GM23248 (cell line): ENCODE data around the gene TULP3. TPM values are rescaled to one million over a fixed set of nuclear protein-coding genes. Genes with fewer than 3 reads are reported as not detected.

Source experiments
- DNase-seq: peaks from one replicate; pipeline ENCODE4 v3.0.0-alpha.2; 2015
- H2AFZ ChIP-seq: fragments of 200-600 bp; sonication (generic); 2 replicates; pipeline ENCODE4 v1.6.1; 2016; ENCODE audit warnings: antibody characterized with exemption
- H3F3A ChIP-seq: fragments of 200-600 bp; sonication (generic); 2 replicates; pipeline ENCODE4 v1.6.1; 2016; ENCODE audit warnings: mild to moderate bottlenecking, antibody characterized with exemption, mixed run types; ENCODE audit not compliant: insufficient read depth
- H3K27ac ChIP-seq: fragments of 200-600 bp; sonication (generic); 2 replicates; pipeline ENCODE4 v1.5.1; 2016; ENCODE audit warnings: mild to moderate bottlenecking
- H3K27me3 ChIP-seq: fragments of 200-600 bp; sonication (generic); replicated peaks from 2 replicates; pipeline ENCODE4 v1.6.1; 2016; ENCODE audit warnings: mild to moderate bottlenecking; ENCODE audit not compliant: insufficient read depth
- H3K36me3 ChIP-seq: fragments of 200-600 bp; sonication (generic); 2 replicates; pipeline ENCODE4 v1.6.1; 2016; ENCODE audit warnings: low read depth, mild to moderate bottlenecking
- H3K4me1 ChIP-seq: fragments of 200-600 bp; sonication (generic); 2 replicates; pipeline ENCODE4 v1.6.1; 2016; ENCODE audit warnings: mild to moderate bottlenecking; ENCODE audit not compliant: insufficient read depth
- H3K4me2 ChIP-seq: fragments of 200-600 bp; sonication (generic); one replicate; pipeline ENCODE4 v1.6.1; 2016; ENCODE audit warnings: mild to moderate bottlenecking; ENCODE audit not compliant: unreplicated experiment
- H3K4me3 ChIP-seq: fragments of 200-600 bp; sonication (generic); 2 replicates; pipeline ENCODE4 v1.5.1; 2016; ENCODE audit warnings: mild to moderate bottlenecking
- H3K79me2 ChIP-seq: fragments of 200-600 bp; sonication (generic); 2 replicates; pipeline ENCODE4 v1.6.1; 2016; ENCODE audit warnings: mild to moderate bottlenecking; ENCODE audit not compliant: insufficient read depth
- H3K9ac ChIP-seq: fragments of 200-600 bp; sonication (generic); 2 replicates; pipeline ENCODE4 v1.6.1; 2016; ENCODE audit warnings: mild to moderate bottlenecking
- H3K9me2 ChIP-seq: fragments of 200-600 bp; sonication (generic); 2 replicates; pipeline ENCODE4 v1.6.1; 2016; ENCODE audit warnings: mixed run types, mild to moderate bottlenecking, moderate library complexity; ENCODE audit not compliant: insufficient read depth
- H3K9me3 ChIP-seq: fragments of 200-600 bp; sonication (generic); one replicate; pipeline ENCODE4 v1.6.1; 2017; ENCODE audit warnings: low read depth
- H4K20me1 ChIP-seq: fragments of 200-600 bp; sonication (generic); 2 replicates; pipeline ENCODE4 v1.6.0; 2016; ENCODE audit not compliant: insufficient read depth
- EZH2 ChIP-seq: fragments of 200-600 bp; sonication (generic); IDR thresholded peaks from 2 replicates; pipeline ENCODE4 v1.6.1; 2018; ENCODE audit warnings: antibody characterized with exemption, mild to moderate bottlenecking; ENCODE audit not compliant: insufficient read depth, poor library complexity, severe bottlenecking
- EZH2phosphoT487 ChIP-seq: fragments of 200-600 bp; sonication (generic); IDR thresholded peaks from 2 replicates; pipeline ENCODE4 v1.6.1; 2018; ENCODE audit warnings: antibody characterized with exemption, moderate library complexity, mild to moderate bottlenecking, low read depth; ENCODE audit not compliant: insufficient read depth
- WGBS, 2 experiments: methylation state at CpG; one replicate each; pipeline ENCODE4 v1.1.6; 2015 to 2017; ENCODE audit warnings: low lambda C conversion rate in 2 of 2, low coverage in 1 of 2; ENCODE audit errors: missing lambda C conversion rate in 2 of 2; 5-methylcytosine and 5-hydroxymethylcytosine counted together
- in situ Hi-C: fragments of 300-500 bp; cut with MboI; formaldehyde crosslinking; loops from 2 replicates; pipeline ENCODE4 v1.15.0; 2020
- polyA plus RNA-seq: library from polyadenylated mRNA; unstranded; fragments of >200 nt; fragmentation: Nextera tagmentation; extraction: Ambion mirVana; gene quantifications from 2 replicates; pipeline ENCODE4 v1.2.1, GENCODE V29; 2016
- total RNA-seq: library from RNA; depleted of rRNA; stranded (reverse); fragments of >200 nt; shearing (Covaris generic); gene quantifications from 2 replicates; pipeline ENCODE4 v1.2.3, GENCODE V29; 2014

TULP3 gene
- total and polyA plus RNA-seq, 2 experiments from 2014 or later, result 42.6 to 47.0 TPM

GRCh38 chr12:2884810-2885209 is 5.9 kb upstream of the TULP3 start:
- Histone ChIP-seq H3K9me2 (no peaks in the 10 kb centered on the region), H3K4me1 (no peaks in the 10 kb centered on the region), H4K20me1 (no peaks in the 10 kb centered on the region), H3K27me3 (no peaks in the 10 kb centered on the region), H3K79me2 (peaks cover 42% of the 10 kb centered on the region), H3K36me3 (0 out of 2 replicates have a peak, but pooled peaks cover 5% of the 10 kb centered on the region), H2AFZ (no peak overlapping the region), H3K9ac (no peak overlapping the region), H3K9me3 (no peaks in the 10 kb centered on the region), H3K4me2 (no peak overlapping the region), H3K27ac (no peak overlapping the region), H3K4me3 (no peak overlapping the region), H3F3A (peaks cover 8% of the 10 kb centered on the region; the same call in 1 of the 2 replicates)
- WGBS, 2 experiments, result 78 to 79% methylated on average over 2 of the region's 2 CpGs
- in situ Hi-C loops, result loop anchor here (10.0 kb wide), 1 partner anchor 150 kb away; no protein-coding TSS in a partner anchor
- DNase-seq, result no peak
- TF ChIP-seq EZH2 (no peak), EZH2phosphoT487 (no peak)

GRCh38 chr12:2886768-2887450 is 3.8 kb upstream of the TULP3 start:
- DNase-seq, result no peak
- in situ Hi-C loops, result loop anchor here (10.0 kb wide), 1 partner anchor 148 kb away; no protein-coding TSS in a partner anchor
- peaks cover 14% of the 10 kb centered on the region for H3F3A ChIP-seq
- H4K20me1 ChIP-seq, result no peaks in the 10 kb centered on the region
- TF ChIP-seq EZH2phosphoT487 (no peak), EZH2 (no peak)
- 84% methylated on average over 10 of the region's 10 CpGs for WGBS, 2 experiments
- no peak overlapping the region for H3K9ac ChIP-seq
- H3K79me2 ChIP-seq, result peaks cover 25% of the 10 kb centered on the region
- no peaks in the 10 kb centered on the region for H3K9me2 ChIP-seq
- no peak overlapping the region for H3K27ac ChIP-seq
- no peak overlapping the region for H3K4me3 ChIP-seq
- 0 out of 2 replicates have a peak, but pooled peaks cover 5% of the 10 kb centered on the region for H3K36me3 ChIP-seq
- H3K27me3 ChIP-seq, result no peaks in the 10 kb centered on the region
- no peak overlapping the region for H3K4me2 ChIP-seq
- H3K4me1 ChIP-seq, result no peaks in the 10 kb centered on the region
- H2AFZ ChIP-seq, result no peak overlapping the region
- no peaks in the 10 kb centered on the region for H3K9me3 ChIP-seq

- DNase-seq, result no peak
- H3K27ac ChIP-seq, result peak overlapping the region; percentile 92
- in situ Hi-C loops, result no loop called here
- H3K4me3 ChIP-seq, result peak overlapping the region; percentile 86
- 62 to 69% methylated on average over 10 of the region's 10 CpGs for WGBS, 2 experiments
- H3K9me3 ChIP-seq, result no peaks in the 10 kb centered on the region
- no peaks in the 10 kb centered on the region for H3K9me2 ChIP-seq
- peaks cover 16% of the 10 kb centered on the region for H3K4me1 ChIP-seq
- no peaks in the 10 kb centered on the region for H4K20me1 ChIP-seq
- peaks cover 23% of the 10 kb centered on the region for H3F3A ChIP-seq
- TF ChIP-seq EZH2 (no peak), EZH2phosphoT487 (no peak)
- H2AFZ ChIP-seq, result peak overlapping the region; percentile 95
- 0 out of 2 replicates have a peak, but pooled peaks cover 5% of the 10 kb centered on the region for H3K36me3 ChIP-seq
- peak overlapping the region; percentile 79 for H3K4me2 ChIP-seq
- peak overlapping the region; percentile 95 for H3K9ac ChIP-seq
- H3K79me2 ChIP-seq, result peaks cover 26% of the 10 kb centered on the region
- H3K27me3 ChIP-seq, result no peaks in the 10 kb centered on the region
Observed at GRCh38 chr12:2890001-2890387, 697 bp upstream of the TULP3 start.

GRCh38 chr12:2891240-2892053 is 756 bp downstream of the TULP3 start:
- peaks cover 22% of the 10 kb centered on the region for H3K4me1 ChIP-seq
- H3K4me2 ChIP-seq, result peak overlapping the region; percentile 83
- in situ Hi-C loops, result no loop called here
- H3K27ac ChIP-seq, result peak overlapping the region; percentile 92
- peak overlapping the region; percentile 95 for H3K9ac ChIP-seq
- DNase-seq, result peak; percentile 84
- H3K79me2 ChIP-seq, result peaks cover 41% of the 10 kb centered on the region
- 2% methylated on average over 42 of the region's 42 CpGs for WGBS, 2 experiments
- TF ChIP-seq EZH2phosphoT487 (no peak), EZH2 (no peak)
- H3K36me3 ChIP-seq, result no peaks in the 10 kb centered on the region
- peak overlapping the region; percentile 79 for H2AFZ ChIP-seq
- no peaks in the 10 kb centered on the region for H4K20me1 ChIP-seq
- H3K4me3 ChIP-seq, result peak overlapping the region; percentile 86
- H3F3A ChIP-seq, result peaks cover 30% of the 10 kb centered on the region
- no peaks in the 10 kb centered on the region for H3K9me3 ChIP-seq
- H3K27me3 ChIP-seq, result no peaks in the 10 kb centered on the region
- no peaks in the 10 kb centered on the region for H3K9me2 ChIP-seq
